Skin of body (tissue), 2 donors: ENCODE measurements around the gene PTPRA. TPM values are rescaled to one million over a fixed set of nuclear protein-coding genes. Genes with fewer than 3 reads are reported as not detected.
"Not testable (repeated sequence)": the region's sequence is repeated elsewhere in the genome, so short reads cannot be mapped to it uniquely, and the experiment has no call there.

Experiments
- DNase-seq: peaks from one replicate; lab custom pipeline; 2025; lab: John Stamatoyannopoulos, UW
- total RNA-seq: library from RNA; depleted of rRNA; stranded (reverse); fragments of >200 nt; gene quantifications from one replicate; pipeline ENCODE4 v1.2.3, GENCODE V29; 2014

The PTPRA gene, protein sequence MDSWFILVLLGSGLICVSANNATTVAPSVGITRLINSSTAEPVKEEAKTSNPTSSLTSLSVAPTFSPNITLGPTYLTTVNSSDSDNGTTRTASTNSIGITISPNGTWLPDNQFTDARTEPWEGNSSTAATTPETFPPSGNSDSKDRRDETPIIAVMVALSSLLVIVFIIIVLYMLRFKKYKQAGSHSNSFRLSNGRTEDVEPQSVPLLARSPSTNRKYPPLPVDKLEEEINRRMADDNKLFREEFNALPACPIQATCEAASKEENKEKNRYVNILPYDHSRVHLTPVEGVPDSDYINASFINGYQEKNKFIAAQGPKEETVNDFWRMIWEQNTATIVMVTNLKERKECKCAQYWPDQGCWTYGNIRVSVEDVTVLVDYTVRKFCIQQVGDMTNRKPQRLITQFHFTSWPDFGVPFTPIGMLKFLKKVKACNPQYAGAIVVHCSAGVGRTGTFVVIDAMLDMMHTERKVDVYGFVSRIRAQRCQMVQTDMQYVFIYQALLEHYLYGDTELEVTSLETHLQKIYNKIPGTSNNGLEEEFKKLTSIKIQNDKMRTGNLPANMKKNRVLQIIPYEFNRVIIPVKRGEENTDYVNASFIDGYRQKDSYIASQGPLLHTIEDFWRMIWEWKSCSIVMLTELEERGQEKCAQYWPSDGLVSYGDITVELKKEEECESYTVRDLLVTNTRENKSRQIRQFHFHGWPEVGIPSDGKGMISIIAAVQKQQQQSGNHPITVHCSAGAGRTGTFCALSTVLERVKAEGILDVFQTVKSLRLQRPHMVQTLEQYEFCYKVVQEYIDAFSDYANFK
- total RNA-seq = 56.5 TPM

DNA sequence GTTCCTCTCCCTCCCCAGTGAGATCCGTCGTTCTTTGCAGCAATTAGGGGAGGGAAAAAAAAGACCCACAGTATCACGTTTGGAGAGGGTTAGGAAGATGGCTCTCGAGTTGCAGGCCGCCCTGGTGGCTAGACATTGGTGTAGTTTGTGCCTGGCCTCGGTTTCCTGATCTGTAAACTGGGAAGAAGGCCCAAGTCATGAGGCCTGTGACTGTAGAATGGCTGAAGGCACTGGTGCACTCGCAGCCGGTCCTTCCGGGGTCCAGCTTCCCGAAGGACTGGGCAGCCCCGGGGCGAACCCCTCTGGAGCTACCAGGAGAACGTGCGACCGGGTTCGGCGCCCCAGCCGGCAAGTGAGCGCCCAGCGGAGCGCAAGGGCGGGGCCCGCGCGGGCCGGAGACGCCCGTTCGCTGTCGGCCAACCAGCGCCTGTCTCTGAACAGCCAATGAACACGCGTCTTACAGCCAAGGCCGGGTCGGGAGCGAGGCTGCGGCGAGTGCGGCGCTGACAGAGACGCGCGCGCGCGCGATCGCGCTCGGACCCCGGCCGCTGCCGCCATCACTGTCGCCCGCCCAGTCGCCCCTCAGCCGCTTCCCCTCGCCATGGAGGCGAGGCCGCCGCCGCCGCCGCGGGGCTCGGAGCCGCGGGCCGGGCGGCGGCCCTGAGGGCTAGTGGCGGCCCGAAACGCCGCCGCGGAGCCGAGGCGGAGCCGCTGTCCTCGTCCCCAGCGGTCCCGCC, at the start of gene PTPRA:
Gene PTPRA (plus strand): TSS at position 472 of the 737 bp plus-strand sequence. CDS start 90,797 bp downstream, outside the sequence.
- peak; percentile 84 for DNase-seq

DNA sequence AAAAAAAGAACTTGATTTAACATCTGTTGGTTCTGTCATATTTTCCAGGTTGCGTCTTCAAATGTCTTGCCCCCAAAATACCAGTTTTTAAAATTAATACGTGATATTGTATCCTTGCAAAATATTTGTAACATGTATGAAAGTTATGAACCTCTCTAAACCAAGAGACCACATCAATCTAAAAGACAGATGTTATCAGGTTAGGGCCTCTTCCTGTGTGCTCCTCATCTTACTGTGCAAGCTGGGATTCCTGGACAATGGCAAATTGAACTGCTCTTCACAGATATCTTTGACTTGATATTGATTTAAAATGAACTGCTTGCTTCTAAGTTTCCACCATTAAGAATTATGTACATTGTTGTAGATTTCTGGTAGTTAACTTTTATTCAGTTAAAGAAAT, 47.5 kb upstream of the PTPRA start:
- DNase-seq = no peak

DNA sequence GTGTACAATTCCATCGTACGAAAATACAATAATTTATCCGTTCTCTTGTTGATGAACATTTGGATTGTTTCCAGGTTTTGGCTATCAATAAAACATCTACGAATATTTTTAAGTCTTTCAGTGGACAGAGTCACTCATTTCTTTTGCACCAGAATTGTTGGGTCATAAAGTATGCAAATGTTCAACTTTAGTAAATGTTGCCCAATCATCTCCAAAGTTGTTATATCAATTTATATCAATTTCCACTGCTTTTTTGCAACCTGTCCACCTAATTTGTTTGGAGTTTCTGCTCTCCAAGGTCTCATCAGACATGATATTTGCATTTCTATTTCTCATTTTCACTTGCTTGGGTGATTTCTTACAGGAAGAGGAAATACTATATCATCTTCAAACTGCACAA, 46.6 kb upstream of the PTPRA start:
- DNase-seq = no peak

DNA sequence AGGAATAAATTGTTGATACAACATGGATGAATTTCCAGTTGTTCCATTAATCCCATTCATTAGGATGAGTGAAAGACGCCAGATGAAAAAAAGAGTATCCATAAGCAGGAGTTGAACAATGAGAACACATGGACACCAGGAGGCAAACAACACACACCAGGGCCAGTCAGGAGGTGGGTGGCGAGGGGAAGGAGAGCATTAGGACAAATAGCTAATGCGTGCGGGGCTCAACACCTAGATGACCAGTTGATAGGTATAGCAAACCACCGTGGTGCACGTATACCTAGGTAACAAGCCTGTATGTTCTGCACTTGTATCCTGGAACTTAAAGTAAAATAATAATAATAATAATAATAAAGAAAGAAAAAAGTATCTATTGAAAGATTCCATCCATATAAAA, 43.9 kb upstream of the PTPRA start:
- no peak for DNase-seq

DNA sequence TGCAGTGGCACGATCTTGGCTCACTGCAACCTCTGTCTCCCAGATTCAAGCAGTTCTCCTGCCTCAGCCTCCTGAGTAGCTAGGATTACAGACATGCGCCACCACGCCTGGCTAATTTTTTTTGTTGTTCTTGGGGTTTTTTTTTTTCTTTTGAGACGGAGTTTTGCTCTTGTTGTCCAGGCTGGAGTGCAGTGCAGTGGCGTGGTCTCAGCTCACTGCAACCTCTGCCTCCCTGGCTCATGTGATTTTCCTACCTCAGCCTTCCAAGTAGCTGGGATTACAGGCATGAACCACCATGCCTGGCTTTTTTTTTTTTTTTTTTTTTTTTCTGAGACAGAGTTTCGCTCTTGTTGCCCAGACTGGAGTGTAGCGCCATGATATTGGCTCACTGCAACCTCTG, 42.1 kb upstream of the PTPRA start:
- DNase-seq = not testable (repeated sequence)

DNA sequence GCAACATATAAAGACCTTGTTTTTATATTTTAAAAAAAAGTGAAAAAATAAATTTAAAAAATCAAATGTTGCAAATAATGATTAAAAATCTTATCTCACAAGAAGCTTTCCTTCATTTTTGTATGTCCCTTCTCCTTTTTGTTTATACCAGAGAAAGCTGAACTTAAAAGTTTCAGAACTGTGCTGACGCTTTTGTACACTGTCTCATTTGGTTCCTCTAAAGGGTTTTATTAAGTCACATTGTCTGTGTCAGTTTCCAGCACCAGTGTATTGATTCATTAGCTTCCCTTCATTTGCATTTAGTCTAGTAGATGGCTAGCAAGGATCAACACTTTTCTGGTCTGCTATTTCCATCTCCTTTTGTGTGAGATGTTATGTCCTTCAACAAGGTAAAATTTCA, 39.5 kb upstream of the PTPRA start:
- no peak for DNase-seq

DNA sequence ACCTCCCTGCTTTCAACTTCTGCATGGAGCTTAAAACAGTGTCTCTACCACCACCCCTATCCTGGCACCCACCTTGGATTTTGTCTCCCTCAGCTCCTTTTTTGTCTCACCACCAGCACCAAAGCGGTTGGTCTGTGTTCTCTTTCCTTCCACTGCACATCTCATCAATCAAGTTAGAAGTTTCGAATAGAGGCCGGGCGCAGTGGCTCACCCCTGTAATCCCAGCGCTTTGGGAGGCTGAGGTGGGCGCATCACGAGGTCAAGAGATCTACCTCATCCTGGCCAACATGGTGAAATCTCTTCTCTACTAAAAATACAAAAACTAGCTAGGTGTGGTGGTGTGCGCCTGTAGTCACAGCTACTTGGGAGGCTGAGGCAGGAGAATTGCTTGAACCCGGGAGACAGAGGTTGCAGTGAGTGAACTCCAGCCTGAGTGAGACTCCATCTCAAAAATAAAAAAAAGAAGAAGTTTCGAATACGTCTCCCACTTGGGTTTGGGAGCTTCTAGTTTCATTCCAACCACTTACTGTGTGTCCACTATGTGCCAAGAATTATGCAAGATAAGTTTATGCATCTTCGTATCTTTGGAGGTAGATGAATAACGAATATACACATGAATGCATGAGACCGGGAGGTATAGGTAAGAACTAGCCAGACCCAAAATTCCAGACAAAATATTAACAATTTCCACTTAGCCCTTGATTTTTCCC, 38.7 kb upstream of the PTPRA start:
- no peak for DNase-seq

DNA sequence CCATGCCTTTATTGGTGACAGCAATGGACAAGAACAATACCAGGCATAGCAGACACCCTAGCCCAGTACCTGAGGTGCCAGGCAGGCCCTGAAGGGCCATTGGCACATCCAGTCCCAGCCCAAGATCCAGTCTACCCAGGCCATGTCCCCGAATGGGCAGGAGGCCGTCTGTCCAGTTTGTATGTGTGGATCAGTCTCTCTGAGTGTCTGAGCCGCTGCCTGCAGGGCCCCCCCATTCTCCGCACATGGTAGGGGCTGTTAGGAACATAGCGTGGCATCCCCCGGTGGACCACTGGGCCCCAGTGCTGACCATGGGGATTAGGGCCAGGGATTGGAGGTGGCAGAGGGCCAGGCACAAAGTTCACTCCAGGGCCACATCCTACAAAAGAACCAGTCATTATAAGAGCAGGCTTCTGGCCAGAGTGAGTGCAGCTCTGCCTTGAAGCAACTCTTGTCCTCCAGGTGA, 37.9 kb upstream of the PTPRA start:
- DNase-seq = no peak

DNA sequence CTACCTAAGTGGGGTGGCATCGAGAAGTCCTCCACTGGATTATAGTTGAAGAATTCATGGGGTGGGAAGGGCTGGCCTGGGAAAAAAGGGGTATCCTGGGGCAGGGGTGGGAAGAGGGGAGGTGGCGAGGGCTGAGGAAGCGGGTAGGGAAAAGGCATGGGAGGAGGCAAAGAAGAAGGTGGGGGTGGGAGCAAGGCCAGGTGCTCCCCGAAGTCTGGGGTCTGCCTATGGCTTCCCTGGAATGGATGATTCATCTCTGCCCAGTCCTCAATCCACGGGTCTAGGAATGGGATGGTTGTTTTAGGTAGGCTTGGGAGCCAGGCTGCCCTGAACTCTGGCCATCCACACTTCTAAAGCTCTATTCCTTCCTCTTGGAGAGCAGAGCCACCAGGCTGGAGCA, 37.2 kb upstream of the PTPRA start:
- no peak for DNase-seq

DNA sequence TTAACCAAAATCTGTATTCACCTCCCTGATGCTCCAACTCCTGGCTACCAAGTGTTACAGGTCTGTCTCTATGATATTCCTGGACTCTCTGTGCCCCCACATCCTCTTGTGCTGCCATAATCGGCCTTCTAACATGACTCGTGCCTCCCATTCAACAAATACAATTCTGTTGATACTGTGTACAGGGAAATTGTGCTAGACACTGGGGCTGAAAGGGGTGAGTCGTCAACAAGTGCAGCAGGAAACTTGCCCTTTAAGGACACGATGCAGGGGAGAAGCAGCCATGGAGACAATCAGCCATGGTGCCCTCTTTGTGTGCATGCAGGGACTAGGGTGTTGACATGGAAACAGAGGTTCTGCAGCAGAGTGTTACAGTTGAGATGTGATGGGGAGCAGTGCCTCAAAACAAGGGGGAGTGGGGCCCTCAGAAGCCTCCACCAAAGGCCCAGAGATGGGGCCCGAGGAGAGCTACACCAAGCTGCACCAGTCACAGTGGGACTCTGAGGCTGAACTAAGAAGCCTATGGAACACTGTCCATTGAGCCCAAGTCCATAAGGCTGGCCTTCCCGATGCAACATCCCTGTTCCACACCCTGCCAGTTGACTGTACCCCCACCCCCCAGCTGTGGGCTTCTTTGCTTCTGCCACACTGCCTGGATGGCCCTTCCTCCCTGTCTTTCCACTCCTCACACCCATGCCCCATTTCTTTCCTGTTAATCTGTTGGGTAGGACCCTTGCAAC, 35.9 kb upstream of the PTPRA start:
- DNase-seq = no peak

DNA sequence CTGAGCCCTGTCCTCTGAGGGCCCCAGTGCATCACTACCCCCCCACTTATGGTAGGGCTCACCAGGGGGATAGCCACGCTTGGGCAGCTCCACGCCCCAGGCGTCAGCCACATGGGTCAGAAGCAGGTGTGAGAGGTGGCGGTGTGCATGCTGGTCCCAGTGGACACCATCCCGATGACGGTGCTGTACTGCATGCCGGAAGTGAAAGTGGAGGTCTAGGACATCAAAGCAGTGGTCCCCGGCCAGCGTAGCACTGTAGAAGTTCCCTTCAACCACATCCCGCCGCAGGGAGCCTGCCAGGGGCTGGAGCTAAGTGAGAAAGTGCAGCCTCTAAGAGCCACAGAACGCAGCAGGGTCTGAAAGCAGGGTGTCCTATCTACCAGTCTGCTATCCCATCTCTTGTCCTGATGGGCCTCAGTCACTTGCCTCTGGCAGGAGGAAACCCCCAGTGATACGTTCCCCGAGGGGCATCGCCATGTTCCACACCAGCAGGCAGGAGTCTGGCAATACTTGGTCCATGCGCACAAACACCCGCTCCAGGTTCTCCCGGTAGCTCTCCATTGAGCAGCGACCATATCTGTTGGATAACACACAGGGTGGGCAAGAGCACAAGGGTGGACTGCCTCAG, 35.0 kb upstream of the PTPRA start:
- DNase-seq = no peak

DNA sequence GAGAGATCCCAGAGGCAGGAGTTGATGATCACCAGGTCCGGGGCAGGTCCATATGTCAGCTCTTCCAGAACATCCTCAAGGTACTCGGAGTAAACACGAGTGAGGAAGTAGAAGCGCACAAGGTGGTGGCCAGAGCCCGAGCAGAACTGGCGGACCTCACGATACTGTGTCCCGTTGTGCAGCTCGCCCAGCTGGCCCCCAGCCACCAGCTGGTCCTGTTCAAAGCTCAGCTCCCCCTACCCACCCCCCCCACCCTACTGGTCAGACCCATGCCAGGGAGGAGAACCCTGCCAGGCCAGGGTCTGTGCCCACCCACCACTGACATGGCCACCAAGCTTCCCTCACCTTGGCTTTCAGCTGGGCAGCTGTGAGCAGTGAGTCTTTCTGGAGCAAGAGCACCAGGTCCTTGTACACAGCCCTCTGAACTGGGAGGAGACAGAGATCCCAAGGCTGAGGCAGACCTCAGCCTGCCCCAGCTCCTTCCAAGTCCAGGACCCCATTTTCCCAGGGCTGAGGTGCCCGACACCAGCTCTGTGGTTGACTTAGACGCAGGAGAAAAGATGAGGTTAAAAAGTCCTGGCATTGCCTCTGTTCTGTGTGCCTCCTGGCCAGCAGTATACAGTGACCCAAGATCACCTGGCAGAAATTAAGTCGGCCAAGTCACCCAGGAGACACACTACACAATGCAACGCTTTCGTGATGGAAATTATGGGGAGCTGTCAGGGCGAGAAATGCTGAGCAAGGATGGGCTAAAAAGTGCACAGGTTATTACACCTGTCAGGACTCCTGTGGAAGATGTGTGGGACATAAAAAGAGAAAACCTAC, 34.2 kb upstream of the PTPRA start:
- no peak for DNase-seq

DNA sequence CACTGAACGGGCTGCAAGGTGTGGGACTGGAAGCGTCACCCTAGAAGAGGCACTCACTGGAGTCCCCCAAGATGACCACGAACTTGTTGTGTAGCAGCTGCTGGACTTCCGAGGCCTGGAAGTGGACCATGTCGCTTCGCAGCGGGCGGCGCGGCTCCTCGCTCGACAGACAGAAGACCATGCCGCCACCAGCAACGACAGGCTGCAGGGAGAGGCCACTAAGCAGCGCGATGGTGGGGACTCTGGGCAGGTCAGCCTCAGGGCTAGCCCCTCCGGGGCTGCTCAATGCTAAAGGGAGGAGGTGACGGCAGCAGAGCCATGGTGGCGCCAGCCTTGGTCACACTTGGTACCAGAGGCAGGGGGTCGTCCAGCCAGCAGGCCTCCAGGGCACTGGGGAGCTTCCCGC, 33.5 kb upstream of the PTPRA start:
- DNase-seq = no peak

DNA sequence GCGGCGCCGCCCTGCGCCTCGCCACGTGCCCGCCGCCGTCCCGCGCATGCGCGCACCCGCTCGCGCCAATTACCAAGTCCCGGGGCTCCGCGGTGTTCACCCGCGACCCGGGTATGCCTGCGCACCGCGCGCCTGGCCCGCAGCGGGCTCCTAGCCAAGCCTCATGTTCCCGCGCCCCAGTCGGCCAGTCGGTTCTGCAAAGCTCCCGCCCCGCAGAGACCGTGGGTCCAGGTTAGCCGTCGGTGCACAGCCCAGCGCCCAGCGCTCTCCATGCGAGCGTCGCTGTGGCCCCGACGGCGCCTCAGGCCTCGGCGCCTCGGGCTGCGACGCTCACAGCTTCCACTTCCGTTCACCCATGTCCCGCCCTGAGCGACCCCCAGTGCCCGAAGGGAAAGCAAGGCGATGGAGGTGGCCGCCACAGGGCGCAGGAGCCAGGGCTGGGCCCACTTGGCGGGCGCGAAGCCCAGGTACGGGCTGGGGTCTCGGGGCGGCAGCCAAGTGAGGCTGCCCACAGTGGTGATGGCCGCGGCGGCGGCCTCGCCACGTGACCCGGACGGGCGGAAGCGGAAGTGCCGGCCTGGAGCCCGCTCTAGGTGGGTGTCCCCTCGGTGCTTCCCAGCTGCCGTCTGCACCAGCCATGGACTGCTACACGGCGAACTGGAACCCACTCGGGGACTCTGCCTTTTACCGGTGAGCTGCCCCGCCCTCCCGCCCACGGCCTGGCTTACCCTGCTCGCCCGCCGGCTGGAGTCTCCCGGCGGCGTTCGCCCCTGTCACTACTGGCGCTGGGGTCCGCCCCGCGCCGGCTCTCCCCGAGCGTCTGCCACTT, 32.9 kb upstream of the PTPRA start, which contains the start of the genes PCED1A and VPS16:
Gene PCED1A (minus strand): TSS at position 518 of the 829 bp plus-strand sequence. CDS start 743 bp downstream, outside the sequence.
Gene VPS16 (plus strand): TSS at position 608 of the 829 bp plus-strand sequence. CDS start 30 bp downstream, at position 638.
- peak; percentile 79 for DNase-seq

DNA sequence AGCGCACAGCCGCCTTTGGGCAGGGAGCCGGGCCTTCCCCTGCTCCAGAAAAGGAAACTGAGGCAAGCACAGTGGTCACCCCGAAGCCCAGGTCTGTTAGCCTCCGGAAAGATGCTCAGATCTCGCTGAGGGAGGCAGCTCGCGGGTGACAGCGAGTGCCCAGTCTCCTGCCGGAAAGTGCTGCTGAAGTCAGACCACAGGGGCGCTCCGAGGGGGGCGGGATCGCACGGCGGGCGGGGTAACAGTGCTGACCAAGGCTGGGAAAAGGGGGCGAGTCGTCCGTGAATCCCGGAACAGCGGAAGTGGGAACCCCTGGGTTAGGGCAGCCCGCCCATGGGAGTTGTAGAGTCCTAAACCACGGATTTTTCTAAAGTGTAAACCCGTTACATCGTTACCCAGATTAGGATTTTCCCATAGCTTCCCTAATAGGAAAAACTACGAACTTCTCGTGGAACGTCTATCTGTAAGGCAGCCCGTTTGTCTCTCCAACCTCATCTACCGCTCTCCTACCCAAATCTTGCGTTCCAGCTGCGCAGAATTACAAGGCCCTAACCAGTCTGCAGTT, 32.2 kb upstream of the PTPRA start:
- peak; percentile 43 for DNase-seq

DNA sequence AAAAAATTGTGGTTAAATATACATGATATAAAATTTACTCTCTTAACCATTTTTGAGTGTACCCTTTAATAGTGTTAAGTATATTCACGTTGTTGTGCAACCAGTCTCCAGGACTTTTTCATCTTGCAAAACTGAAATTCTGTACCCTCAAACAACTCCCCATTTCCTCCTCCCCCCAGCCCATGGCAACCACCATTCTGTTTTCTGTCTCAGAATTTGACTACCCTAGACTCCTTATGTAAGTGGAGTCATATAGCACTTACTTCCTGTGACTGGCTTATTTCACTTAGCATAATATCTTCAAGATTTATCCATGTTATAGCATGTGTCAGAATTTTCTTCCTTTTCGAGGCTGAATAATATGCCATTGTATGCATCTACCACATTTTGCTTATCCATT, 27.7 kb upstream of the PTPRA start:
- DNase-seq = no peak

DNA sequence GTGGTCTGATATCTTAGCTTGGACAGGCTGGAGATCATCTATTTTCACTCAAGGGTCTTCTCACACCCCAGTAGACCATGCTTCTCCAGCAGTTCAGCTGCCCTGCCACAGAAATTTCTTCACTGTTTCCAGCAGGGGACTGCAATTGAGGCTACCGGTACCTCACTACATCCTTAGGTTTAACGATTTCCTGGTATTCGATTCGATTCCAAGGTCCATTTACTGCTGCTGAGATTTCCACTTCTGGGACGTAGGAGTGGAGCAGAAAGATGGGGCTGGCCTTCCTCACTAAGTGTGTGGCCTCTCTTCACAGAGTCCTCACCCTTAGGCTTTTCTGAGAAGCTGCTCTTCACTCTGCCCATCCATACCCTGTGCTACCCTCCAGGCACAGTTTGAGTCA, 26.6 kb upstream of the PTPRA start:
- no peak for DNase-seq

DNA sequence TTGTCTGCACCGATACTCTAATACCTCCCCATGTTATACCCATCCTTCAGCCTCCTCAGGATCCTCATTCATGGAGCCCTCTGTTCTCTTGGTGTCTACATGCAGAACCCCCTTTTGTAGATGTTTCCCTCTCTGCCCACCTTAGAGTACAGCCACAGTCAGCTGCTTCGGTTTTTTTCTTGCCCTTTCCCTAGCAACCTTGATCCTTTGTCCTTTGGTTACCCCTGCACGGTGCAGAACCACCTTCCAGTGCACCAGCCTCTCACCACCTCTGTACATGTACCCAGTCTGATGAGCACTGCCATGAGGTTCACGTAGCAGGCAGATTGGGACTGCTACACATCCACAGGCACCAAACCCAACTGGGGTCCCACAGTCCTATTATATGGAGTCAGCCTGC, 25.5 kb upstream of the PTPRA start:
- DNase-seq = no peak
